SKM-1 treated with dmso at 0.1 percent for 144 hours (cell line): ENCODE measurements around the gene TIPRL.
A peak's percentile ranks its signal among the peaks of the same experiment; 100 is the strongest.

Experiments
- DNase-seq: peaks from one replicate; lab custom pipeline; 2025; ENCODE audit not compliant: unreplicated experiment; lab: John Stamatoyannopoulos, UW

The TIPRL gene

DNA sequence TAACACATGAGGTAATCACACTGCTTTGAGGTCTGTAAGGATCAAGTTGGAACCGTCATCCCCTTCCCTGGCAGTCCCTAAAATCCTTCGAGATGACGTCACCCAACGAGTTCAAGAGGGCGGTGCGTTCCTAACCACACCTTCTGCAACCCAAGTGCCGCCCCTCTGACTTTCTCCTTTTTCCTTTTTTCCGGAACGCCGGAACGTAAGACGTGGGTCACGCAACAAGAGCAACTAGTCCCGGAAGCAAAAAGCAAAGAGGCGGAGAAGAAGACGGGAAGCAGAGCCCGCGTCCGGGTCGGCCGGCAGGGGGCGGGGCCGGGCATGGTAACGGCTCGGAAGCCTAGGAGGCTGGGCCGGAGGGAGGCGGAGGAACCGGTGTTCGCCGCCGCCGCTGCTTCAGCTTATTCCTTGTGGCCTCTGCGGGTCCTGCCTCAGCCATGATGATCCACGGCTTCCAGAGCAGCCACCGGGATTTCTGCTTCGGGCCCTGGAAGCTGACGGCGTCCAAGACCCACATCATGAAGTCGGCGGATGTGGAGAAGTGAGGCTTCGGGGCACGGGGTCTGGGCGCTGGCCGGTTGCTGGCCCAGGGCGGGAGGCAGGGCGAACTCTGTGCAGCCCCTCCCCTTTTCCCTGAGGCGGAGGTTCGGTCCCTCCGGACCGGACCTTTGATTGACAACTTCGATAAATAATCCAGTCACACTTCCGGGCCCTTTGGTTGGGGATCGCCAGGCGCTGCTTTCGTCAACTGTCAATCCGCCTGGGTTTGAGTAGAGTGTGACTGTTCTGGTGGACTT lies at the start of gene TIPRL:
TIPRL (plus strand) TSS at position 325 of the 800 bp plus-strand sequence; CDS start at position 441, 116 bp downstream.
- DNase-seq, result peak; percentile 100

DNA sequence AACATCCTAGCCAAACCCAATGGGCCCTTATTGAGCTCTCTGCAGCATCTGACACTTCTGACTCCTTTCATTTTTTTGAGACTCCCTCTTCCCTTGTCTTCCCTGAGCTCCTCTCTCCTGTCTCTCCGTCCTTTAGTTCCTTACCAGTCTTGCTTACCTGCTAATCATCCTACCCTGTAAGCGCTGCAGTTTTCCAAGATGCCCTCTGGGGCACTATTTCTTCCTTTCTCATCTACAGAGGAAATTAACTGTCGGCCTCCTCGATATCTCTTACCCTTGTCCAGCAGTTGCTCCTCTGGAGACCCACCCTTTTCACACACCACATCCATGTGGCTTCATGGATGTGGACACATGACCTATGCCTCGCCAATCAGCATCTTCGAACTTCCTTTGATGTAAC lies 48.8 kb upstream of the TIPRL start:
- DNase-seq, result no peak

DNA sequence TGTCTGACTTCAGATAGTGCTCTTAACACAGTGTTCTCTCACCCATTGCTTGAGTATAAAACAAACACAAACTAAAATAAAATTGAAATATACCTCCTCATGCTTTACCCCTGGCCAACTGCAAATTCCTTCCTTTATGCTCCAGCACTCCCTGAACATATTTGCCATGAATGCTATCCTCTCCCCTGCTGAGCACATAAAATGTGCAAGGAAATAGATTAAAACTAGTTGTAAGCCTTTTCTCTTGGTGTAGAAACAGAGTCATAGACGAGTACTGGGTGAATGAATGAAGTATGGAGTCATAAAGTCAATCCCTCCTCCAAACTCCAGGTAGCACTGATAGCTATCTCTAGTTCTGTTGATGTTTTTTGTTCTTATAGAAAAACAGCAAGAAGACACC lies 44.6 kb upstream of the TIPRL start:
- DNase-seq, result no peak

DNA sequence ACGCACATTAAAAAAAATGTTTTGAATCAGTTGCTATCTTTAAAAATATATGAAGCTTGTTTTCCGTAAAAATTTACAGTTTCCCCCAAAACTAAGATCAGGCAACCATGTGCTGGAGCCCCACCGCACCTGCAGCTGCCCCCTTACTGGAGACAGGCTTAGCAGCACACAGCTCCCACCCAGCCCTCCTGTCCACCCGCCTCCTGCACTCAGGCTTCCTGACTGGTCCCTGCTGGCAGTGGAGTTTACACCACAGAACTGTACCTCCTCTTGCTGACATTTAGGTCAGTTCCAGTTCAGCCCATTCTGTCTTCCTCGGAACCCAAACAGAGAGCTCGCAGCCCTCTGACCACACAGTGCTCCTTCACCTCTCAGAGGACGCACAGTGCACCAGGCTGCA lies 44.1 kb upstream of the TIPRL start:
- DNase-seq, result no peak

DNA sequence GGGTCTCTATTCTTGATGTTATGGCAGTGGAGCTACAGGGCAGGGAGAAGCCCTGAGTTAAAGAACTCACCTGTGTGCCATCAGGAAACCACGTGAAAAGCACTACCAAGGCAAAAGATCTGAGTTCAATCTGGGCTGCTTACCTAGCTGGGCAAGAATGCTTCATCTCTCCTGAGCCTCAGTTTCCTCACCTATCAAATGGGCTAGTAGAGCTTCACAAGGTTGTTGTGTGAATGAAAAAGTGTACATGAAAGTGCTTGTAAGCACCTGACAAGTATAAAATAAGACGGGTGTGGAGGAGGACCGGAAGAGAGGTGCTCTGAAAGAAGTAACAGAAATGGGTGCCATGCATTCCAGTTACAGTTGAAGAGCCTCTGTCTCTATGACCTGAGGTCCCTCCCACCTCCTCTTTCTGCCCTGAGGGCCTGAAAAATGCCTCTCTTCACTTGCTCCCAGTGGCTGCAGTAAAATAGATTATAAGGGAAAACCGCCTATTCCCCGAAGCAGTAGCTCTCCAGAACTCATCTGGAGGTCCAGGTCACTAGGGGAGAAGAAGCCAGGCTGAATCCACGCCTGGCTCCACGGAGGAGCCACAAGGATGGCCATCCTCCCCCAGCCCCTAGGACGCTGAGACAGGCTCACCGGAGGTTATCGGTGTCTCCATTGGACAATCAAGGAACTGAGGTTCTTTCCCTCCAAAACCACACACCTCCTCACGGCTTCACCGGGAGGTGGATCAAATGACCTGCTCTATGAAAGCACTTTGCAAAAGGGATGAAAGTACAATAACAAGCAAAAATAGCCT lies 43.4 kb upstream of the TIPRL start:
- DNase-seq, result no peak

DNA sequence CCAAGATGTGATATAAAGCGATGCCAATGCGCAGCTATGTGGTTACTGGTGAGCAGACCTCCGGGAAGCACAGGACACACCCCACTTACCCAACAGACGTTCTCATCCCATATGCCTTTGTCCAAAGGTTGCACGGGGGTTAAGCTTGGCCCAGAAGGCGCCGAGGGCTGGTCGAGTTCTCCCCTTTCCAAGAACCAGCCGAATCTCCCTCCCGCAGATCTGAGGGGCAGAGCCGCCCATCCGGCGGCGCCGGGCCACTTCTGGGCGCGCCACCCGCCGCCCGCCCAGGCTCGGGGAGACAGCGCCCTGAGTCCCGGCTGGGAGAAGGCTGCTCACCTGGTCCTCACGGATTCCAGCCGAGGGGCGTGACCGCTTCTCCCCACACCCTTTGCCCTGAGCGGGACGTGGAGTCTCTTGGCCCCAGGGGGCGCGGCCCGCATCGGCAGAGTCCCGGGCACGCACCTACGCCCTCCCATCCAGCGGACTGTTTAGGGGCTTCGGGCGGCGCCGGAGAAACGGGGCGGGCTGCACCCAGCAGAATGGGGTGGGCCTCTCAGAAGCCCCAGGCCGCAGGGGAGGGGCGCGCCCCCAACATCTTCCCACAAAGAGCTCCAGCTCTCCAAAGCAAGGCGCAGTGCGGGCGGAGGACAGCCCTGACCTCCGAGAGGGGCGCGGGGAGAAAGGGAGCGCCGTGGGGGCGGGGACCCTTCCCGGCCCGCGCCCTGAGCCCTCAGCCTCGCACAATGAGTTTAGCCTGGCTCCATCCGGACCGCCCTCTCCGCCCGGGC lies 42.6 kb upstream of the TIPRL start:
- no peak for DNase-seq

DNA sequence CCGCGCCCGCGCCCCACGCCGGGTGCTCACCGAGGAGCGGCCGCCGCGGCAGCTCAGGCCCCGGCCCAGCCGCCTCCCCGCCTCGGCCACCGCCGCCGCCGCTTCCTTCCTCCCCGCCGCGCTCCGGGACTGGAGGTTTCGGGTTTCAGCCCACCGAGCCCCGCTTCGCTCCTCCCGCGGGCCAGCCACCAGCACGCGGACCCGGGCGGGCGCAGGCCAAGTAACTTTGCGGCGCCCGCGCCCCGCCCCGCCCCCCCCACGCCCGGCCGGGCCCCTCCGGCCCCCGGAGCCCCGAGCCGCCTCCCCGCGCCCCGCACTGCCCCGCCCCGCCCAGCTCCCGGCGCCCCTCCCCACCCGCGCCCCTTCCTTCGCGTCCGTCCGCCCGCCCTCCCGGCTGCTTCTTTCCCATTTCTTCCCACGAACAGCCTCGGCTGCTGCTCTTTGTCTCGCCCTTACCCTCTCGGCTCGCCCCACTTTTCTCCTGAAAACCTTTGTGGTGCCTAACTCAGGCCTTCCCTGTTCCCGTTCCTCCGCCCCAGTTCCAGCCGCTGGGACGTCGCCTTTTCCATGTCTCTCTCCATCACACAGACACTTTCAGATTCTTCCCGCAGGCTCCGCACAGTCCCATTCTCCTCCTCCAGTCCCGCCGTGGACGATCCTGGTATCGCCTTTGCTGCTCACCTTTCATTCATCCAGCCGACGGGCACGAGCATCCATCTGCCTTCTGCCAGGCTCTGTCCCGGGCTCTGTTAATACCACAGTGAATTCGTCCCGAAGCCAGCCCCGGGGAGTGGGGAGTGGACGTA lies 41.9 kb upstream of the TIPRL start, which contains the start of gene GPR161:
GPR161 (minus strand) TSS at position 222 of the 806 bp plus-strand sequence. CDS start 32,080 bp downstream, outside the sequence.
- DNase-seq, result no peak

DNA sequence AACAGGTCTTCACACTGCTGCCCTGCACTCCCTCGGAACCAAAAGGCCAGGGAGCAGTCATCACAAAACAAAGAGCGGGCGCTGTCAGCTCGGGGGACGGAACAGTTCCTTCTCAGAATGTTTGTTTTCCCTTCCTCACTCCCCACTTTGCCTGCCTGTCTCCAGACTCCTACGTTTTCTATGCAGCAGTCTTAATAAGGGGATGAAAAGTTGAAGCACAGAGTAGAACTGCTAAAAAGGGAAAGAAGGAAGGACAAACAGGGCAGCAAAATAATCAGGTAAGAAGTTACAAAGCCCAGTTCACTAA lies 41.3 kb upstream of the TIPRL start:
- DNase-seq, result no peak

DNA sequence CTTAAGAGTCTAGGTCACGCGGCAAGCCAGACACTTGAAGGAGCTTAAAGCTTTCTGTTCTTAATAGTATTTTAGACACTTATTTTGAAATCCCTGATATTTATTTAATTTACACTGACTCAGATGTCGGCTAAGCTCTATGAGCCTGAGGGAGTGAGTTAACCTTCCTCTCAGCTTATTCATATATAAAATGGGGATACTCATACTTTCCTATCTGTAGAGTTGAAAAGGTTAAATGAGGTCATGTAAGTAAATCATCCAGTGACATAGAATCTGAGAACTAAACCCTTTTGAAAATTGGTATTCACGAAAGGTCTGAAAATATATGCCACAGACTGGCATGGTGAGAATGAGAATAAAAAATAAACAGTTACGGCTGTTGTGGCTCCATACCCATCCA lies 40.6 kb upstream of the TIPRL start:
- no peak for DNase-seq

DNA sequence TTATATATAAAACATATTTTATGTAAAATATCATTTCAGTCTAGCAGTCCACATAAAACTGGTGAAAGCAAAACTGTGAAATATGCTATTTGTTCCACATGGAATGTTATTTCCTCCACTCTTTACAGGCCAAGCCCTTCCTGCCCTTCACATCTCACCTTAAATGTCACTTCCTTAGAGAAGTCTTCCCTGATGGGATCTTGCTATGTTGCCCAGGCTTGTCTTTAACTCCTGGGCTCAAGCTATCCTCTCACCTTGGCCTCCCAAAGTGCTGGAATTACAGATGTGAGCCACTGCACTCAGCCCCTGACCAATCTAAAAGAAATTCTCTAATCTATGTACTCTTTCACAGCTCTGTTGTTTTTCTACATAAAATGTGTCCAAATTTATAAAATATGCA lies 39.7 kb upstream of the TIPRL start:
- no peak for DNase-seq

DNA sequence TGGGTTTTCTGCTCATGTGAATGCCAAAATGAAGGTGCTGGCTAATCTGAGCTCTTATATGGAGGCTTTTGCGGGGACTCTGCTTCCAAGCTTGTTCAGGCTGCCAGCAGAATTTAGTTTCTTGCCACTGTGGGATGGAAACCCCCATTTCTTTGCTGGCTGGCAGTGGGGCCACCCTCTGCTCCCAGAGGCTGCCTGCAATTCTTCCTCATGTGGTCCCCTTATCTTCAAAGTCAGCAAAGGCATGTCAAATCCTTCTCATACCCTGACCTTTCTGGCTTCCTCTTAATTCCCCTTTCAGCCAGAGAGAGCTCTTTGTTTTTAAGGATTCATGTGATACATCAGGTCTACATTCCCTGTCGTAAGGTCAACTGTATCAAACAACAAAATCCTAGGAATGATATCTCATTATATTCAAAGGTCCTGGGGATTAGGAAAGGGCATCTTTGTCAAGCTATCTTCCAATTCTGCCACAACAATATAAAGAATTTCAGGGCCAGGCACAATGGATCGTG lies 36.8 kb upstream of the TIPRL start:
- DNase-seq, result no peak

DNA sequence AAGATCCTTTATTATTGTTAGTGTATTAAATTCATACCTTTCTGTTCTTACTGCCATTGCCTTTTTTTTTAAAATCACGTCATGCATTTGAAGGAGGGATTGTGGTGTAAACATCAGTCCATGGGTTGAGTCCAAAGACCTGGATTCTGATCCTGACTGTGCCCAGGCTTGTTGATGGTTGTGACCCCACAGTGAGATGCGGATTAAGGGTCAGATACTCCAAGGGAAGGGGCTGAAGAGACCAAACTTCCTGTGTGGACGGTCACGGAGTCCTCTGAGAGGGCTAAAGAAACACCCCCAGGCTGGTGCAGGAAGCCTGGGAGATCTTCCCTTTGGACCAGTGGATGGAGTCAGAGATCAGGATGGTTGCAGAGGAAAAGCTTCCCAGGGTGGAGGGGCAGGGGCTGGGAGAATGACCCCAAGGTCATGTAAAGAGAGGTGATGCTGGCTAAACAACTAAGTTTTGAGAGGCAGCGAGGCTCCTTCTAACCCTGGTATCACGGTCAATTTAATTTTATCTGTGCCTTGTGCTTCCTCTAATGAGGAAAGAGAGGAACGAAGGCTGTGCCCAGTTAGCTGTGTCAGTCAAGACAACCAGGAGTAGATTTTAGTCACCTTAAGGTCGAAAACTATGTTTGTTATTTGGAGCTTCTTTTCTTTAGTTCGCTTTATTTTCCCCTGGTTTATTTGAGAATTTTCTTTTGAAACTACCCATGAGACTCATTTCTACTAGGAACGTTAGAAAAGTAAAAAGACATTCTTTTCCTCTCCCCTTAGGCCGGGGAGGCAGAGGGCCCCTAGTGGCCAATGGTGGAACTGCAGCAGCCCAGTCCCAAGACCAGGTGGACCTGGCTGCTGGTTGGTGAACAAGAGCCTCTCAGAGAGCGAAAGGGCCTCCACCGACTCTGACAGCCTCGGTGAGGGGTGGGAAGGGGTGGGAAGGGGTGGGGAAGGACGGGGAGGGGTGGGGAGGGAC lies 33.3 kb upstream of the TIPRL start:
- DNase-seq, result peak; percentile 96

DNA sequence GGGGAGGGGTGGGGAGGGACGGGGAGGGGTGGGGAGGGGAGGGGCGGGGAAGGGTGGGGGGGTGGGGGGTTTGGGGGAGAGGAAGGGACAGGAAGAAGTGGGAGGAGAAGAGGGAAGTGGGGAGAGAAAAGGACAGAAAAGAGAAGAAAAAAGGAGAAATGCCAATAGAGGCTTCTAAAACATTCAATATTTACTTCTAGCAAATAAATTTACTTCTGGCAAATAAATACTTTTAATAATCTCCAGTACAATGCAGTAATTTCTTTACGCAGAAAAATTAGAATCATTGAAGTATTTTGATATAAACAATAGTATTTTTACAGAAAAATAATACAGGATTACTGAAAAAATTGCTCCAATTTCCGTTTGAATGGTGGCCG lies 32.6 kb upstream of the TIPRL start:
- DNase-seq, result peak; percentile 80

DNA sequence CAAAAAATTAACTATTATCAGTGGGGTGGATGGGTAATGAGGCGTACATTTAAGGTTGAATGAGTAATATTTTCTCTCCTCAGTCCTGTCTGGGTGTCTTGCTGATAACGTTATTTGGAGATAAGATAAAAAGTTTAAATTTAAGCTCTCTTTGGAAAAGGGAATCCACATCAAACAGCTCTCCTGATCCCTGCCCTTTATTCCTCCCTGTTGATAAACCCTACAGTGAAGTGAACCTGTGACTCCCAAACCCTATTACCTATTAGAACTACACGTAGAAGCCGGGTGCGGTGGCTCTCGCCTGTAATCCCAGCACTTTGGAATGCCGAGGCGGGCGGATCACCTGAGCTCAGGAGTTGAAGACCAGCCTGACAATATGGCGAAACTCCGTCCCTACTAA lies 32.1 kb upstream of the TIPRL start:
- DNase-seq, result no peak

DNA sequence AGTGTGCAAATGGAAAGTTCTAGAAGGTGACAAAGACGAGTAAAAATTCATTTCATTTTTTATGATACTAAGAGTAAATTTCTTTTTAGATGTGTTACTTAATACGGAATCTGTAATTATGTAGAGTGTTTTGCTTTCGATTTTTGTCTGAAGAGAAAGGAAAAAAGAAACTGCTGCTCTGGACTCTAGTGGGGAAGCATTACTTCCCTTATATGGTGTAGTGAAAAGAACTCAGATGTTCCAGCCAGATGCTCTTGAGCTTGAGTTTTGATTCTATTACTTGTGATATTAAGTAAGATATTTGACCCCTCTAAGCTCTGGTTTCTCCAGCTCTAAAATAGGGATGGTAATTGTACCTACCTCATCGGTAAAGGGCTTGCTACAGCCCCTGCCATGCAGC lies 29.8 kb upstream of the TIPRL start:
- DNase-seq, result no peak

DNA sequence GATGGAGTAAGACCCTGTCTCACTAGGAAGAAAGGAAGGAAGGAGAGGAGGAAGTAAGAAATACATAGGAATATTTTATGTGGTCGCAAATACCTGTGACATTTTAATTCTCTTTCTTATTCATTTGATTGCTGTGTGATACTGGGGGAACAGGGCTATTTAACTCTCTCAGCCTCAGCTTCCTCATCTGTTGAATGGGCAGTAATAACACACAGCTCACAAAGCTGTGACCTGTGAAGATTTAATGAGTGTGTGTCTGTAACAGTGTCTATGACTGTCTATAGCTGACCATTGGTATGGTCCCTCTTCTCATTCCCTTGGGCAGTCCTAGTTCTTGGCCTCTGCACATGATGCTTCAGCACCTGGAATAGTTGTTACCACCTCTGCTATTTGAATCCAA lies 28.5 kb upstream of the TIPRL start:
- DNase-seq, result no peak

DNA sequence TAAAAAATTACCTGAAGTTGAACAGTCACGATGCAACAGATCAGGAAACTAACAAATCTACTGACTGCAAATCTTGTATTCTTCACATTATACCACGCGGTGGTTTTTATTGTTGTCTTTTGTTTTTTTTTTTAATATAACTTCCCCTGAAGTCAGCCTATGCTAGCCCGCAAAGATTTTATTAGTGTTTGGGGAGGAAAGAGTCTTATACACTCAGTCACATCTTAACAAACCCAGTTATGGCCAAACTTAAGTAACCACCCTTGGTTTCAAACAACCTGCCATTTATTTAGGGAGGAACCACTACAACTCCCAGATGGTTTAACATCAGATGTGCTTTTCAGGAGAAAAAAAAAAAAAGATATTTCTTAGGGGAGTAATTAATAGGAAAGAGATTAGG lies 26.8 kb upstream of the TIPRL start:
- DNase-seq, result no peak

DNA sequence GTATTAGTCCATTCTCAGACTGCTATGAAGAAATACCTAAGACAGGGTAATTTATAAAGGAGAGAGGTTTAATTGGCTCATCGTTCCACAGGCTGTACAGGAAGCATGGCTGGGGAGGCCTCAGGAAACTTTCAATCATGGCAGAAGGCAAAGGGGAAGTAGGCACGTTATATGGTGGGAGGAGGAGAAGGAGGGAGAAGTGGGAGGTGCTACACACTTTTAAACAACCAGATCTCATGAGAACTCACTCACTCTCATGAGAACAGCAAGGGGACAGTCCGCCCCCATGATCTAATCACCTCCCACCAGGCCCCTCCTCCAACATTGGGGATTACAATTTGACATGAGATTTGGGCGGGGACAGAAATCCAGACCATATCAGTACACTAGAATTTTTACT lies 24.1 kb upstream of the TIPRL start:
- DNase-seq, result peak; percentile 25

DNA sequence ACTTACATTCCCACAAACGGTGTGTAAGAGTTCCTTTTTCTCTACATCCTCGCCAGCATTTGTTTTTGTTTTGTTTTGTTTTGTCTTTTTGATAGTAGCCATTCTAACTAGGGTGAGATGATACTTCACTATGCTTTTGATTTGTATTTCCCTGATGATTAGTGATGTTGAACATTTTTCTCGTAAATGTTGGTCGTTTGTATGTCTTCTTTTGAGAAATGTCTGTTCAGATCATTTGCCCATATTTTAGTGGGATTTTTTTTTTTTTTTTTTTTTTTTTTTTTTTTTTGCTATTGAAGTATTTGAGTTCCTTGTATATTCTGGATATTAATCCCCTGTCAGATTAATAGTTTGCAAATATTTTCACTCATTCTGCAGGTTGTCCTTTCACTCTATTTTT lies 22.9 kb upstream of the TIPRL start:
- DNase-seq, result no peak
